HG02610 (cell line): ENCODE data around the gene SH3BGRL.
A peak's percentile ranks its signal among the peaks of the same experiment; 100 is the strongest.

Source experiments
- ATAC-seq: cut with Tn5 transposase; IDR thresholded peaks from one replicate; pipeline ENCODE4 v1.9.1; 2021; ENCODE audit warnings: mild to moderate bottlenecking, moderate library complexity; ENCODE audit not compliant: unreplicated experiment

The SH3BGRL gene

DNA sequence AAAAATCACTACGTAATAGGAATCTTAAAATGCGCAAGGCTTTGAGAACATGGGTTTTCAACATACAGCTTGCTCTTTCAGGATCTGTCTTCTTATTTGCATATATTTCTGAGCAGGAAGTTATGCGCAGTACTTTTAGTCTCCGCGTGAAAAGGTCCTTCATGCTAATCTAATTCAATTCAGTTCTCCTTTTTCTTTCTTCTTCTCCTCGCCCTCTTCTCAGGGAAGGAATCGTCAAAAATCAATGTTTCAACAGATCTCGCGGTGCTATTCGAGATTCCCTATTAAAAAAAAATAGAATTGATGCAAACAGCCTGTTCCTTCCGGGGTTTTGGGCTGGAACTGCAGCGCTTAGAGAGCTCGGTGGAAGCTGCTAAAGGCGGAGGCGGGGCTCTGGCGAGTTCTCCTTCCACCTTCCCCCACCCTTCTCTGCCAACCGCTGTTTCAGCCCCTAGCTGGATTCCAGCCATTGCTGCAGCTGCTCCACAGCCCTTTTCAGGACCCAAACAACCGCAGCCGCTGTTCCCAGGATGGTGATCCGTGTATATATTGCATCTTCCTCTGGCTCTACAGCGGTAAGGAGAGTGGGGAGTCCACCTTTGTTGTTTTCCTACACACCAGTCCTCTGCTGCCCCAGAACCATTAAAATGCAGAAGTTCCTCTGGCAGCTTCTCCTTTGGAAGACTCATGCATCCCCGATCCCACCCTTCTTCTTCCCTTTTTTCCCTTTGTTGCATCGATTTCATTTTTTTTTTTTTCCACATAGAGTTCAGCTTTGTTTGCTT lies at the start of gene SH3BGRL, which contains the start of gene HMGN5:
Gene SH3BGRL, plus strand, starts transcription at position 432 of the 785 bp plus-strand sequence. Its CDS starts 99 bp downstream, at position 531.
Gene HMGN5, minus strand, starts transcription at position 243 of the 785 bp plus-strand sequence. CDS start 80,364 bp downstream, outside the sequence.
- peak; percentile 94 for ATAC-seq

GRCh38 chrX:81168391-81168790 lies 33.5 kb upstream of the SH3BGRL start:
- ATAC-seq = peak; percentile 59

- ATAC-seq = no peak
Observed at GRCh38 chrX:81174286-81174685, 27.6 kb upstream of the SH3BGRL start.

- no peak for ATAC-seq
Observed at GRCh38 chrX:81195259-81195658, 6.6 kb upstream of the SH3BGRL start.

GRCh38 chrX:81195712-81196111 lies 6.2 kb upstream of the SH3BGRL start:
- peak; percentile 83 for ATAC-seq

DNA sequence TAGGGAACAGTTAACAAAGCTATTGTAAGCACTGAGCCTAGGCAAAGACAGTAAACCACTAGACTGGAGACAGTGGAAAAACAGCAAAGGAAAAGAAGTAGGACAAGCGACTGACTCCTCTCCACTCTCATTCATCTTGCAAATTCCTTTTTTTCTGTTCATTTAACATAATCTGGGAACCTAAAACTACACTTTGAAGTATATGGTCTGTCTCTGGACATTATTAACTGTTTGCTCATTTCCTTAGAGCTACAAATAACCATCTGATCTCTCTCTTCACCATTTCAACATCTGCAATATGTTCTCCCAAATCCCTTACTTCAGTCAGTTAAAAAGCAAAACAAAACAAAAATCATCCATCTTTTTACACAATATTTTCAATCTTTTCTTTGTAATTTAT lies 831 bp upstream of the SH3BGRL start:
- no peak for ATAC-seq

- ATAC-seq = no peak
Observed at GRCh38 chrX:81202456-81202819, 536 bp downstream of the SH3BGRL start.

GRCh38 chrX:81202943-81203342 lies 1.0 kb downstream of the SH3BGRL start:
- ATAC-seq = no peak

DNA sequence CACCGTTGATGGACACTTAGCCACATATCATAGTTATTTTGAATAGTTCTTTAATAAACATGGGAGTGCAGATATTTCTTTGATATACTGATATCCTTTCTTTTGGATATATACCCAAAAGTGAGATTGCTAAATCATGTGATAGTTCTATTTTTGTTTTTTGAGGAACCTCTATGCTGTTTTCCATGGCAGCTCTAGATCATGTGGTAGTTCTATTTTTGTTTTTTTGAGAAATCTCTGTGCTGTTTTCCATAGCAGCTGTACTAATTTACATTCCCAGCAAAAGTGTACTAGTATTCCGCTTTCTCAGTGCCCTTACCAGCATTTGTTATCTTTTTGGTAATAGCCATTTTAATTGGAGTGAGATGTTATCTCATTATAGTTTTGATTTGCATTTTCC lies 3.6 kb downstream of the SH3BGRL start:
- no peak for ATAC-seq

DNA sequence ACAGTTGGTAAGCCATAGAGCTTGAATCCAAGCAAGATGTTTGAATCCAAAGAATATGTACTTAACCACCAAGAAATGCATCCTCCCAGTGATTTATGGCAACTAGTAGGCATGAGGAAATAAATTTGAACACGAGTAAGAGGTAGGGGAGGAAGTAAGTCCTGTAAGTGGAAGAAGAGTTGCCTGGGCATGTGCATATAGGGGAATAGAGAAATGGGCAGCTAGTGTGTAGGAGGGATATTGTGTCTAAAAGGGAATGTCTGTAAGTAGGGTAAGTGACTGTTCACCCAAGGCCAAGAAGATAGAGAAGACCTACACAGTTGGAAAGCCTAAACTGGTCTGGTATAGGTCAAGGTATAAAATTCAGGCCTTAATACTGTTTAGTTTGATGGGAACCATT lies 4.6 kb downstream of the SH3BGRL start:
- no peak for ATAC-seq

DNA sequence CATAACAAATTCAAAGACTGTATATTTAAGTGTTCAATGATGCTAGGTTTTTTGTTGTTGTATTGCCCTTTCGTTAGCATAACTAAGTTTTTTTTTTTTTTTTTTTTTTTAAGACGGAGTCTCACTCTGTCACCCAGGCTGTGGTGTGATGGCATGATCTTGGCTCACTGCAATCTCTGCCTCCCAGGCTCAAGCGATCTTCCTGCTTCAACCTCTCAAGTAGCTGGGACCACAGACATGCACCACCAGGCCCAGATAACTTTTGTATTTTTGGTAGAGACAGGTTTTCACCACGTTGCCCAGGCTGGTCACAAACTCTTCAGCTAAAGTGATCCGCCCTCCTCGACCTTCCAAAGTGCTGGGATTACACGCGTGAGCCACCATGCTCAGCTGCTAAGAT lies 7.0 kb downstream of the SH3BGRL start:
- no peak for ATAC-seq

- no peak for ATAC-seq
Observed at GRCh38 chrX:81215685-81216084, 13.8 kb downstream of the SH3BGRL start.

DNA sequence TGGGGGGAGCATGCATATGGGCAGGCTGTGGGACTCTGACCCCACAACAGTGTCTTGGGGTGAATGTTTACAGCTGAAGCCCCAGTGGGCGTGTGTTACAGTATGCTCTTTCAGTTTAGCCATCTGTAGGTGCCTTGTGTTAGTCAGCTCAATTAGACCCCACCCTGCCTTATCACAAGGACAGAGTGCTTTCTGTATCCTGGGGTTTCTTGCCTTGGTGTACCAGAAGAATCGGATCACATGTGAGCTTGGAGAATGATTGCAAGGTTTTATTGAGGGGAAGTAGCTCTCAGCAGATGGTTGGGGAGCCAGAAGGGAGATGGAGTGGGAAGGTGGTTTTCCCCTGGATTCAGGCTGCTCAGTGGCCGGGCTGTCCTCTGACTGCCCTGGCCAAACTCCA lies 27.3 kb downstream of the SH3BGRL start:
- no peak for ATAC-seq

GRCh38 chrX:81229901-81230300 lies 28.0 kb downstream of the SH3BGRL start:
- ATAC-seq = no peak

DNA sequence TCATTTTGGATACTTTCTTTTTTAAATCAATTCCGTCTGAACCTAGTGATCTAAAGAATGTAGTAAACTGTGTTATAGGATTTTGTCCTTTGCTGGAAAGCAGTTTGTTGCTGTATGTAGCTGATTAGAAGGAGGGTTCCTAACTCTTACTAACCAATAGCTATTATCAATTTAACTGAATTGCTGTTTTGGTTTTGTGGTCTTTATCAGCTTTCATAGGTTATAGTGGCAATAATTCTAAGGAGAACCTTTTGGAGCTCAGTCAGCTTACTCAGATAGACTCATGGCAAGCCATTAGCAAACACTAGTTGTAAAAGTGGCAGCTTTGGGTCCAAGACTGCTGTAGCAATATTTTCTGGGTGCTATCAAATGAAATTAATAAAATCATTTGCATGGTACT lies 29.6 kb downstream of the SH3BGRL start:
- no peak for ATAC-seq

- no peak for ATAC-seq
Observed at GRCh38 chrX:81232218-81232617, 30.3 kb downstream of the SH3BGRL start.

- ATAC-seq = no peak
Observed at GRCh38 chrX:81237516-81237915, 35.6 kb downstream of the SH3BGRL start.

- ATAC-seq = no peak
Observed at GRCh38 chrX:81238166-81238565, 36.3 kb downstream of the SH3BGRL start.

DNA sequence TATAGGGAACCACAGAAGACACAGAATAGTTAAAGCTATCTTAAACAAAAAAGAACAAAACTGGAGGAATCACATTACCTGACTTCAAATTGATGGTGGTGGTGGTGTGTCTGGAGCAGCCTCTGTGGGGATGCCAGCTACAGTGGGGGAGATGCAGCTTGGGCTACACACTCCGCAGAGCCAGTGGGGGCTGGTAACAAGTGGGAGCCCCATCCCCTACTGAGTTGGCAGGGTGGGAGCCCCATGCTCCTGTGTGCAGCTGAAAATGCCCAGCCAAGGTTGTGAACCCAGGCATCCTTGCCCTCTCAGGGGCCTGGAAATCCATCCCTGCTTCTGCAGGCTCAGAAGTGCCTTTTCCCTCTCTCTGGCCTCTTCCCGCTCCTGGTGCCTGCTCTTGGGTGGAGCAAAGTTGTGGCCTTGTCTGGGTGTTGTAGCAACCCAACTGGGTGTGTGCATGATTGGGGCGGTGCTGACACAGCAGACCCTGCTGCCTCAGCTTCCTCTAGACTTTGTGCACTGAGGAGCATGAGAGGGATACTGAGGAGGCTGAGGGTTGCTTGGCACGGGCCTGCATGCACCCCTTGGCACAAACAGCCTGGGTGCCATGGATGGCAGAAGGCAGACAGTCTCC lies 38.9 kb downstream of the SH3BGRL start:
- ATAC-seq = no peak

- no peak for ATAC-seq
Observed at GRCh38 chrX:81241753-81242152, 39.9 kb downstream of the SH3BGRL start.

GRCh38 chrX:81255876-81256275 lies 54.0 kb downstream of the SH3BGRL start:
- ATAC-seq = no peak

DNA sequence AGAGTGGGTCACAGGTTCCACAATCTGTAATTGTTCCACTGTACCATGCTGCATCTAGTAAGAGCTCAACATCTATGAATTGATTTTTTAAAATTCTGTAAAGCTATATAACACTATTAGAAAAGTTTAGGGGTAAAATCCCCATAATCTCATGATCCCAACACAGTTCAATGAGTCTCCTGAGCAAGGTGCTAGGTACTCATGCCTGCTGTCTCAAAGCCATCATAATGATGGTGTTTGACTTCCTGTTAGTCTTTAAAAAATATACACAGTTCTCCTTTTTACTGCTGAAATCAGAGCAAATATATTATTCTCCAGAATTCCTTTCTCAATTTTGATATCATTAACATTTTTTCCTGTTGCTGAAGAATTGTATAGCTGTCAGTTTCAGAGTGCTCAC lies 55.9 kb downstream of the SH3BGRL start:
- ATAC-seq = no peak
